Caco-2 (cell line): Measurements from ENCODE around the gene ZNF573. TPM values are rescaled to one million over a fixed set of nuclear protein-coding genes. Genes with fewer than 3 reads are reported as not detected.

ENCODE experiments used
- BruUV-seq: library from RNA; stranded (reverse); fragments of 400-500 nt; replicated peaks from 2 replicates; lab custom pipeline; 2021; lab: Mats Ljungman, UMichigan
- CTCF ChIA-PET: fragments of 300-600 bp; sonication (Branson Sonifier 250); formaldehyde crosslinking; loops from one replicate; lab custom pipeline; 2022; ENCODE audit warnings: antibody characterized with exemption; lab: Charles Lee
- POLR2A ChIA-PET: fragments of 300-600 bp; sonication (Branson Sonifier 250); formaldehyde crosslinking; loops from one replicate; lab custom pipeline; 2022; ENCODE audit warnings: antibody characterized with exemption; lab: Charles Lee
- DNase-seq, 2 experiments: peaks; one replicate each; pipeline versions ENCODE4 v3.0.0 to v3.0.0-alpha.2; 2020 to 2022
- H3K27me3 ChIP-seq: replicated peaks from 2 replicates; pipeline ENCODE4 v1.6.0; 2011; ENCODE audit warnings: low read length; ENCODE audit not compliant: control insufficient read depth, insufficient read depth
- H3K36me3 ChIP-seq: 2 replicates; pipeline ENCODE4 v1.5.1; 2011; ENCODE audit warnings: low read length; ENCODE audit not compliant: control insufficient read depth, insufficient read depth
- H3K4me1 ChIP-seq: fragments of 250-450 bp; sonication (Bioruptor Pico); 2 replicates; pipeline ENCODE4 v1.5.1; 2020; ENCODE audit warnings: mild to moderate bottlenecking
- H3K4me3 ChIP-seq: 2 replicates; pipeline ENCODE4 v1.5.1; 2011; ENCODE audit warnings: low read depth, mild to moderate bottlenecking, control low read depth, low read length
- H3K9me3 ChIP-seq: fragments of 250-450 bp; sonication (Bioruptor Pico); 2 replicates; pipeline ENCODE4 v1.5.1; 2020; ENCODE audit warnings: mild to moderate bottlenecking, moderate library complexity
- H3K27ac Mint-ChIP-seq: one replicate; pipeline ENCODE4 v1.8.0; 2022; ENCODE audit warnings: mixed read lengths; ENCODE audit not compliant: unreplicated experiment
- H3K27me3 Mint-ChIP-seq: one replicate; pipeline ENCODE4 v1.8.0; 2022; ENCODE audit warnings: mixed read lengths; ENCODE audit not compliant: insufficient read depth, unreplicated experiment
- H3K36me3 Mint-ChIP-seq: one replicate; pipeline ENCODE4 v1.8.0; 2022; ENCODE audit warnings: mild to moderate bottlenecking, mixed read lengths; ENCODE audit not compliant: insufficient read depth, unreplicated experiment
- H3K4me1 Mint-ChIP-seq: one replicate; pipeline ENCODE4 v1.8.0; 2022; ENCODE audit warnings: low read depth, mixed read lengths; ENCODE audit not compliant: unreplicated experiment
- H3K4me3 Mint-ChIP-seq: one replicate; pipeline ENCODE4 v1.8.0; 2022; ENCODE audit warnings: mild to moderate bottlenecking, moderate library complexity, mixed read lengths; ENCODE audit not compliant: unreplicated experiment
- H3K9me3 Mint-ChIP-seq: one replicate; pipeline ENCODE4 v1.8.0; 2022; ENCODE audit warnings: mixed read lengths; ENCODE audit not compliant: unreplicated experiment
- intact Hi-C: fragments of 100-400 bp; cut with micrococcal nuclease; formaldehyde crosslinking; loops from one replicate; pipeline ENCODE4 v1.10.0; 2022; ENCODE audit not compliant: unreplicated experiment
- total RNA-seq: library from RNA; stranded (reverse); gene quantifications from 2 replicates; pipeline ENCODE4 v1.2.3, GENCODE V29; 2022
- TF ChIP-seq, protein P1 (sequence below), 2 experiments: fragments of 200-600 bp in 1 of 2; IDR thresholded peaks; 1 replicate in 1 of 2; 2 replicates in 1 of 2; pipeline versions ENCODE4 v1.5.1 to v1.8.0; 2011 to 2022; ENCODE audit warnings: antibody characterized with exemption in 1 of 2, control low read depth in 1 of 2, inconsistent platforms in 1 of 2, low read depth in 1 of 2, low read length in 1 of 2, mild to moderate bottlenecking in 1 of 2, moderate library complexity in 1 of 2; ENCODE audit not compliant: insufficient read depth in 1 of 2, severe bottlenecking in 1 of 2, unreplicated experiment in 1 of 2

The ZNF573 gene
- total RNA-seq, 1 experiment from 2014 or later, result 6.9 TPM

DNA sequence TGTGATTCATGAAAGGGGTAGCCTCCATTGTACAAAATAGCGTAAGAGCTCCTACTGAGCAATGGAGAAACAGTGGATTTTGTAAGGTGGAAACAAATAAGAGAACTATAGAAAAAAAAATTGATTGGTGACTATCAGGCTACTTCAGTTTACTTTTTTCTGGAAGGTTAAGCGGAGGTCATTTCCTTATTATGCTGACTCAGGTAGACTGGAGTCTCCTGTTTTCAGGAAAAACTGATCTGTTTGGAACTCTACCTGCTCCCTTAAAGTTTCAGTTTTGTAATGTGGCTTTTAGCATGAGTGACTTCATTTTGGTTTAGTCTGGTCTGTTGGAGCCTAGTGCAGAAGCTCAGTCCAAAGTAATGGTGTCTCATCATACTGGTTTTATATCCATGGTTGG lies 63.2 kb downstream of the ZNF573 start:
- H3K36me3 Mint-ChIP-seq, result peaks cover 35% of the 10 kb centered on the region

DNA sequence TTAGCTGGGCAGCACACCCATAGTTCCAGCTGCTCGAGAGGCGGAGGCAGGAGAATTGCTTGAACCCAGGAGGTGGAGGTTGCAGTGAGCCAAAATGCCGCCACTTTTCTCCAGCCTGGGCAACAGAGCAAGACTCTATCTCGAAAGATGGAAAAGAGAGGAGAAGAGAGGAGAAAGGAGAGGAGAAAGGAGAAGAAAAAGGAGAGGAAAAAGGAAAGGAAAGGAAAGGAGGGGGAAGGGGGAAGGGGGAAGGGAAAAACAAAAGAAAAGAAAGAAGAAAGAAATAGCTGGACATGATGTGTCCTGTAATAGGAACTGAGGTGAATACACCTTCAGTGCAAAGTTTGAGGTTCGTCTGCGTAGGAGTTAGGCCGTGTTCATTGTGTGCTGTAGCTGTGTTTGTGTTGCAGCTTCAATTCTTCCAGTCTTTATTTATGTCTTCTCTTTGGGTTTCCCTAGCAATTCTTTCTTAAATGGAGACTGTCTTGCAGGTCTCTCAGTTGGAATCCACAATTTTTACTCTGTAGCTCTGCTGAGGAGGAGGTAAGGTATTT lies 73.3 kb downstream of the ZNF573 start:
- BruUV-seq, result no TSS peak

More for the DNA sequence above, 63.2 kb downstream of the ZNF573 start:
- ChIA-PET POLR2A (no interaction called here), CTCF (no interaction called here)
- Mint-ChIP-seq H3K27ac (no peak overlapping the region), H3K4me1 (peaks cover 12% of the 10 kb centered on the region), H3K9me3 (peaks cover 7% of the 10 kb centered on the region), H3K4me3 (no peak overlapping the region), H3K27me3 (no peaks in the 10 kb centered on the region)
- TF ChIP-seq, protein P1, sequence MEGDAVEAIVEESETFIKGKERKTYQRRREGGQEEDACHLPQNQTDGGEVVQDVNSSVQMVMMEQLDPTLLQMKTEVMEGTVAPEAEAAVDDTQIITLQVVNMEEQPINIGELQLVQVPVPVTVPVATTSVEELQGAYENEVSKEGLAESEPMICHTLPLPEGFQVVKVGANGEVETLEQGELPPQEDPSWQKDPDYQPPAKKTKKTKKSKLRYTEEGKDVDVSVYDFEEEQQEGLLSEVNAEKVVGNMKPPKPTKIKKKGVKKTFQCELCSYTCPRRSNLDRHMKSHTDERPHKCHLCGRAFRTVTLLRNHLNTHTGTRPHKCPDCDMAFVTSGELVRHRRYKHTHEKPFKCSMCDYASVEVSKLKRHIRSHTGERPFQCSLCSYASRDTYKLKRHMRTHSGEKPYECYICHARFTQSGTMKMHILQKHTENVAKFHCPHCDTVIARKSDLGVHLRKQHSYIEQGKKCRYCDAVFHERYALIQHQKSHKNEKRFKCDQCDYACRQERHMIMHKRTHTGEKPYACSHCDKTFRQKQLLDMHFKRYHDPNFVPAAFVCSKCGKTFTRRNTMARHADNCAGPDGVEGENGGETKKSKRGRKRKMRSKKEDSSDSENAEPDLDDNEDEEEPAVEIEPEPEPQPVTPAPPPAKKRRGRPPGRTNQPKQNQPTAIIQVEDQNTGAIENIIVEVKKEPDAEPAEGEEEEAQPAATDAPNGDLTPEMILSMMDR (IDR thresholded peaks at IDR 0.05; ENCODE audit: insufficient read depth in 1 of 2, low read depth in 1 of 2, low read length in 1 of 2, severe bottlenecking in 1 of 2, unreplicated experiment in 1 of 2), result no peak
- H3K27me3 ChIP-seq, result no peaks in the 10 kb centered on the region
- DNase-seq, result no peak
- peaks cover 2% of the 10 kb centered on the region for H3K36me3 ChIP-seq
- H3K4me1 ChIP-seq, result 0 out of 2 replicates have a peak, but pooled peaks cover 3% of the 10 kb centered on the region
- intact Hi-C loops, result no loop called here
- no peak overlapping the region for H3K4me3 ChIP-seq
- peaks cover 8% of the 10 kb centered on the region; the same call in 1 of the 2 replicates for H3K9me3 ChIP-seq
- no TSS peak for BruUV-seq

DNA sequence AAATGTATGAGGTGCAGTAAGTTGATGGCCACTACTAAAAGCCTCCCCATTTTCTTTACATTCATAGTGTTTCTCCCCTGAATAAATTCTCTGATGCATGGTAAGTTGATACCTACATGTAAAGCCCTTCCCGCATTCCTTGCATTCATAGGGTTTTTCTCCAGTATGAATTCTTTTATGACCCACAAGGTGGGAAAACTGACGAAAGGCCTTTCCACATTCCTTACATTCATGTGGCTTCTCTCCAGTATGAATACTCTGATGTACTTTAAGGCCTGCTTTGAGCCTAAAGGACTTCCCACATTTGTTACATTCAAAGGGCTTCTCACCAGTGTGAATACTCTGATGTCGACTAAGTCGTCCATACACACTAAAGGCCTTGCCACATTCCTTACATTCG lies 80.3 kb downstream of the ZNF573 start:
- CTCF ChIA-PET, result no interaction called here
- H3K27ac Mint-ChIP-seq, result peak overlapping the region; percentile 8
- peaks cover 56% of the 10 kb centered on the region for H3K9me3 Mint-ChIP-seq

More for the DNA sequence above, 73.3 kb downstream of the ZNF573 start:
- ChIA-PET POLR2A (no interaction called here), CTCF (no interaction called here)
- no peak overlapping the region for H3K27ac Mint-ChIP-seq
- no peak overlapping the region for H3K4me3 ChIP-seq
- peaks cover 24% of the 10 kb centered on the region for H3K9me3 ChIP-seq
- peaks cover 6% of the 10 kb centered on the region for H3K36me3 ChIP-seq
- no peaks in the 10 kb centered on the region for H3K27me3 ChIP-seq
- no peak overlapping the region for H3K4me3 Mint-ChIP-seq
- H3K27me3 Mint-ChIP-seq, result no peaks in the 10 kb centered on the region
- peaks cover 19% of the 10 kb centered on the region for H3K9me3 Mint-ChIP-seq
- DNase-seq, result no peak
- no peaks in the 10 kb centered on the region for H3K4me1 ChIP-seq
- no peaks in the 10 kb centered on the region for H3K4me1 Mint-ChIP-seq
- TF ChIP-seq, protein P1 (IDR thresholded peaks at IDR 0.05; ENCODE audit: insufficient read depth in 1 of 2, low read depth in 1 of 2, low read length in 1 of 2, severe bottlenecking in 1 of 2, unreplicated experiment in 1 of 2), result no peak
- intact Hi-C loops, result no loop called here
- H3K36me3 Mint-ChIP-seq, result peaks cover 80% of the 10 kb centered on the region

More for the DNA sequence above, 80.3 kb downstream of the ZNF573 start:
- Mint-ChIP-seq H3K4me3 (no peak overlapping the region), H3K27me3 (no peaks in the 10 kb centered on the region), H3K36me3 (peaks cover 59% of the 10 kb centered on the region), H3K4me1 (no peaks in the 10 kb centered on the region)
- Histone ChIP-seq H3K4me1 (peaks cover 12% of the 10 kb centered on the region), H3K27me3 (no peaks in the 10 kb centered on the region), H3K4me3 (no peak overlapping the region), H3K9me3 (peaks cover 55% of the 10 kb centered on the region), H3K36me3 (peaks cover 4% of the 10 kb centered on the region)
- POLR2A ChIA-PET, result no interaction called here
- TSS peak; percentile 20 for BruUV-seq
- TF ChIP-seq, protein P1 (IDR thresholded peaks at IDR 0.05; ENCODE audit: insufficient read depth in 1 of 2, low read depth in 1 of 2, low read length in 1 of 2, severe bottlenecking in 1 of 2, unreplicated experiment in 1 of 2), result no peak
- DNase-seq, result peak in 1 of 2 experiments; percentile 8
- intact Hi-C loops, result no loop called here
